ENCODE results near the gene CCND3.

- TF ChIP-seq, protein P1, sequence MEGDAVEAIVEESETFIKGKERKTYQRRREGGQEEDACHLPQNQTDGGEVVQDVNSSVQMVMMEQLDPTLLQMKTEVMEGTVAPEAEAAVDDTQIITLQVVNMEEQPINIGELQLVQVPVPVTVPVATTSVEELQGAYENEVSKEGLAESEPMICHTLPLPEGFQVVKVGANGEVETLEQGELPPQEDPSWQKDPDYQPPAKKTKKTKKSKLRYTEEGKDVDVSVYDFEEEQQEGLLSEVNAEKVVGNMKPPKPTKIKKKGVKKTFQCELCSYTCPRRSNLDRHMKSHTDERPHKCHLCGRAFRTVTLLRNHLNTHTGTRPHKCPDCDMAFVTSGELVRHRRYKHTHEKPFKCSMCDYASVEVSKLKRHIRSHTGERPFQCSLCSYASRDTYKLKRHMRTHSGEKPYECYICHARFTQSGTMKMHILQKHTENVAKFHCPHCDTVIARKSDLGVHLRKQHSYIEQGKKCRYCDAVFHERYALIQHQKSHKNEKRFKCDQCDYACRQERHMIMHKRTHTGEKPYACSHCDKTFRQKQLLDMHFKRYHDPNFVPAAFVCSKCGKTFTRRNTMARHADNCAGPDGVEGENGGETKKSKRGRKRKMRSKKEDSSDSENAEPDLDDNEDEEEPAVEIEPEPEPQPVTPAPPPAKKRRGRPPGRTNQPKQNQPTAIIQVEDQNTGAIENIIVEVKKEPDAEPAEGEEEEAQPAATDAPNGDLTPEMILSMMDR (conservative IDR thresholded peaks at IDR 0.05; ENCODE audit: low read depth in 2 of 2), result no peak
- TF ChIP-seq EZH2 (IDR thresholded peaks at IDR 0.05; ENCODE audit: low read depth, unreplicated experiment) (no peak), POLR2AphosphoS5 (IDR thresholded peaks at IDR 0.05; ENCODE audit: low read depth) (no peak), CREB1 (CRISPR knock-in tag; IDR thresholded peaks at IDR 0.05; ENCODE audit: low read depth) (no peak), STAT1 (IDR thresholded peaks at IDR 0.05; ENCODE audit: unreplicated experiment) (no peak)
- TF ChIP-seq, protein P2, sequence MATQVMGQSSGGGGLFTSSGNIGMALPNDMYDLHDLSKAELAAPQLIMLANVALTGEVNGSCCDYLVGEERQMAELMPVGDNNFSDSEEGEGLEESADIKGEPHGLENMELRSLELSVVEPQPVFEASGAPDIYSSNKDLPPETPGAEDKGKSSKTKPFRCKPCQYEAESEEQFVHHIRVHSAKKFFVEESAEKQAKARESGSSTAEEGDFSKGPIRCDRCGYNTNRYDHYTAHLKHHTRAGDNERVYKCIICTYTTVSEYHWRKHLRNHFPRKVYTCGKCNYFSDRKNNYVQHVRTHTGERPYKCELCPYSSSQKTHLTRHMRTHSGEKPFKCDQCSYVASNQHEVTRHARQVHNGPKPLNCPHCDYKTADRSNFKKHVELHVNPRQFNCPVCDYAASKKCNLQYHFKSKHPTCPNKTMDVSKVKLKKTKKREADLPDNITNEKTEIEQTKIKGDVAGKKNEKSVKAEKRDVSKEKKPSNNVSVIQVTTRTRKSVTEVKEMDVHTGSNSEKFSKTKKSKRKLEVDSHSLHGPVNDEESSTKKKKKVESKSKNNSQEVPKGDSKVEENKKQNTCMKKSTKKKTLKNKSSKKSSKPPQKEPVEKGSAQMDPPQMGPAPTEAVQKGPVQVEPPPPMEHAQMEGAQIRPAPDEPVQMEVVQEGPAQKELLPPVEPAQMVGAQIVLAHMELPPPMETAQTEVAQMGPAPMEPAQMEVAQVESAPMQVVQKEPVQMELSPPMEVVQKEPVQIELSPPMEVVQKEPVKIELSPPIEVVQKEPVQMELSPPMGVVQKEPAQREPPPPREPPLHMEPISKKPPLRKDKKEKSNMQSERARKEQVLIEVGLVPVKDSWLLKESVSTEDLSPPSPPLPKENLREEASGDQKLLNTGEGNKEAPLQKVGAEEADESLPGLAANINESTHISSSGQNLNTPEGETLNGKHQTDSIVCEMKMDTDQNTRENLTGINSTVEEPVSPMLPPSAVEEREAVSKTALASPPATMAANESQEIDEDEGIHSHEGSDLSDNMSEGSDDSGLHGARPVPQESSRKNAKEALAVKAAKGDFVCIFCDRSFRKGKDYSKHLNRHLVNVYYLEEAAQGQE (IDR thresholded peaks at IDR 0.05; ENCODE audit: unreplicated experiment), result no peak
Observed at GRCh38 chr6:41972826-41973225, 31.2 kb upstream of the CCND3 start.
